ENCODE data around the gene ZNF337. TPM values are rescaled to one million over a fixed set of nuclear protein-coding genes. Genes with fewer than 3 reads are reported as not detected.

The ZNF337 gene
- 17.0 to 22.0 TPM (median 18.2 TPM) in 5 replicates for total RNA-seq (2022; extraction: Qiagen RNA extraction; ENCODE audit: low read depth)

GRCh38 chr20:25696371-25697131 is at the start of gene ZNF337:
TSS of gene ZNF337 (minus strand) at chr20:25696853. CDS start at chr20:25686417, 10,436 bp downstream.

Other genes starting within 250 kb of the ZNF337 start
- gene NINL, start 111.3 kb downstream of the ZNF337 start, total RNA-seq (2022; extraction: Qiagen RNA extraction; ENCODE audit: low read depth): 13.0 to 17.6 TPM (median 13.6 TPM) in 5 replicates
- gene NANP, start 72.8 kb downstream of the ZNF337 start, total RNA-seq (2022; extraction: Qiagen RNA extraction; ENCODE audit: low read depth): 7.5 to 9.0 TPM (median 7.9 TPM) in 5 replicates

Data from A549 treated with CpdA at 1 μM for 4 hours (cell line).